KMS-11 (cell line): ENCODE data around the gene LZIC.

Experiments
- H2AFZ ChIP-seq: fragments of 200-600 bp; sonication (generic); 2 replicates; pipeline ENCODE4 v1.6.1; 2016; ENCODE audit warnings: antibody characterized with exemption, mixed run types, low read depth
- H3K27ac ChIP-seq: fragments of 200-600 bp; sonication (generic); 2 replicates; pipeline ENCODE4 v1.6.1; 2016; ENCODE audit warnings: mild to moderate bottlenecking, mixed run types
- H3K27me3 ChIP-seq: fragments of 200-600 bp; sonication (generic); 2 replicates; pipeline ENCODE4 v1.6.1; 2017; ENCODE audit warnings: mild to moderate bottlenecking, low read depth, mixed run types, moderate library complexity; ENCODE audit not compliant: insufficient read depth
- H3K36me3 ChIP-seq: fragments of 200-600 bp; sonication (generic); 2 replicates; pipeline ENCODE4 v1.6.1; 2017; ENCODE audit warnings: mild to moderate bottlenecking, mixed run types; ENCODE audit not compliant: insufficient read depth
- H3K4me1 ChIP-seq: fragments of 200-600 bp; sonication (generic); 2 replicates; pipeline ENCODE4 v1.6.1; 2016; ENCODE audit warnings: mild to moderate bottlenecking, low read depth, mixed run types; ENCODE audit not compliant: poor library complexity, severe bottlenecking
- H3K4me2 ChIP-seq: fragments of 200-600 bp; sonication (generic); 2 replicates; pipeline ENCODE4 v1.7.0; 2016; ENCODE audit warnings: mild to moderate bottlenecking, mixed run types
- H3K4me3 ChIP-seq: fragments of 200-600 bp; sonication (generic); IDR thresholded peaks from 2 replicates; pipeline ENCODE4 v1.6.1; 2017; ENCODE audit warnings: low read depth, low read length, mixed read lengths; ENCODE audit not compliant: insufficient read depth
- H3K79me2 ChIP-seq: fragments of 200-600 bp; sonication (generic); 2 replicates; pipeline ENCODE4 v1.6.1; 2016; ENCODE audit warnings: low read depth, mixed run types; ENCODE audit not compliant: insufficient read depth
- H3K9ac ChIP-seq: fragments of 200-600 bp; sonication (generic); 2 replicates; pipeline ENCODE4 v1.6.1; 2016; ENCODE audit warnings: mild to moderate bottlenecking, mixed run types
- H4K20me1 ChIP-seq: fragments of 200-600 bp; sonication (generic); 2 replicates; pipeline ENCODE4 v1.6.1; 2016; ENCODE audit warnings: mild to moderate bottlenecking, mixed run types; ENCODE audit not compliant: insufficient read depth
- CTCF ChIP-seq: fragments of 200-600 bp; sonication (generic); conservative IDR thresholded peaks from 2 replicates; pipeline ENCODE4 v1.6.1; 2017; ENCODE audit warnings: low read depth, mild to moderate bottlenecking, antibody characterized with exemption, low read length, moderate library complexity, mixed read lengths

LZIC gene

GRCh38 chr1:9902060-9902452 lies 41.1 kb downstream of the LZIC start:
- Histone ChIP-seq H3K4me1 (no peaks in the 10 kb centered on the region), H3K36me3 (no peaks in the 10 kb centered on the region), H3K27me3 (no peaks in the 10 kb centered on the region), H3K79me2 (no peaks in the 10 kb centered on the region), H2AFZ (no peak overlapping the region), H3K9ac (no peak overlapping the region), H3K4me3 (no peak overlapping the region), H3K27ac (no peak overlapping the region), H3K4me2 (no peak overlapping the region), H4K20me1 (no peaks in the 10 kb centered on the region)
- TF ChIP-seq CTCF = no peak

GRCh38 chr1:9901148-9902059 lies 41.8 kb downstream of the LZIC start:
- Histone ChIP-seq H3K4me3 (no peak overlapping the region), H3K27me3 (no peaks in the 10 kb centered on the region), H2AFZ (no peak overlapping the region), H3K9ac (no peak overlapping the region), H4K20me1 (no peaks in the 10 kb centered on the region), H3K4me2 (no peak overlapping the region), H3K27ac (no peak overlapping the region), H3K4me1 (no peaks in the 10 kb centered on the region), H3K36me3 (no peaks in the 10 kb centered on the region), H3K79me2 (no peaks in the 10 kb centered on the region)
- no peak for TF ChIP-seq CTCF

- Histone ChIP-seq H3K4me3 (no peak overlapping the region), H3K79me2 (no peaks in the 10 kb centered on the region), H3K4me1 (no peaks in the 10 kb centered on the region), H3K9ac (no peak overlapping the region), H3K4me2 (no peak overlapping the region), H3K36me3 (no peaks in the 10 kb centered on the region), H3K27me3 (no peaks in the 10 kb centered on the region), H2AFZ (no peak overlapping the region), H4K20me1 (no peaks in the 10 kb centered on the region), H3K27ac (no peak overlapping the region)
- TF ChIP-seq CTCF = no peak
Observed at GRCh38 chr1:9900142-9901043, 42.8 kb downstream of the LZIC start.

GRCh38 chr1:9894115-9894514 lies 49.1 kb downstream of the LZIC start:
- no peaks in the 10 kb centered on the region for H3K4me1 ChIP-seq
- no peak overlapping the region for H3K9ac ChIP-seq
- H3K27ac ChIP-seq = no peak overlapping the region
- no peak overlapping the region for H2AFZ ChIP-seq
- no peak overlapping the region for H3K4me3 ChIP-seq
- H3K4me2 ChIP-seq = no peak overlapping the region
- no peaks in the 10 kb centered on the region for H3K36me3 ChIP-seq
- TF ChIP-seq CTCF = no peak
- H3K79me2 ChIP-seq = no peaks in the 10 kb centered on the region
- H4K20me1 ChIP-seq = no peaks in the 10 kb centered on the region
- H3K27me3 ChIP-seq = no peaks in the 10 kb centered on the region
